Activated CD4-positive, alpha-beta memory T cell treated with anti-CD3 and anti-CD28 coated beads for 36 hours (primary cell): Measurements from ENCODE around the gene SCAND1. TPM values are rescaled to one million over a fixed set of nuclear protein-coding genes. Genes with fewer than 3 reads are reported as not detected.
"Not testable (repeated sequence)": the region's sequence is repeated elsewhere in the genome, so short reads cannot be mapped to it uniquely, and the experiment has no call there.

Experiments used
- CTCF ChIA-PET: fragments of 350-600 bp; sonication (Branson Sonifier 250); formaldehyde crosslinking; loops from one replicate; lab custom pipeline; 2021; ENCODE audit warnings: antibody characterized with exemption, inconsistent platforms; lab: Charles Lee
- POLR2A ChIA-PET: fragments of 350-600 bp; sonication (Branson Sonifier 250); formaldehyde crosslinking; loops from one replicate; lab custom pipeline; 2021; ENCODE audit warnings: antibody characterized with exemption; lab: Charles Lee
- DNase-seq: peaks from one replicate; pipeline ENCODE4 v3.0.0-alpha.2; 2020
- H3K27ac Mint-ChIP-seq: one replicate; pipeline ENCODE4 v1.8.0; 2021; ENCODE audit warnings: mixed read lengths
- H3K27me3 Mint-ChIP-seq: one replicate; pipeline ENCODE4 v1.8.0; 2021; ENCODE audit warnings: mixed read lengths
- H3K36me3 Mint-ChIP-seq: one replicate; pipeline ENCODE4 v1.8.0; 2021; ENCODE audit warnings: mixed read lengths
- H3K4me1 Mint-ChIP-seq: one replicate; pipeline ENCODE4 v1.8.0; 2021; ENCODE audit warnings: low read depth, mixed read lengths
- H3K4me3 Mint-ChIP-seq: one replicate; pipeline ENCODE4 v1.8.0; 2021; ENCODE audit warnings: mild to moderate bottlenecking, mixed read lengths
- H3K9me3 Mint-ChIP-seq: one replicate; pipeline ENCODE4 v1.8.0; 2021; ENCODE audit warnings: mixed read lengths
- intact Hi-C: fragments of 100-400 bp; cut with micrococcal nuclease; formaldehyde crosslinking; loops from one replicate; pipeline ENCODE4 v1.15.1; 2023
- total RNA-seq, 2 experiments: library from RNA; stranded (reverse); gene quantifications; one replicate each; pipeline ENCODE4 v1.2.3, GENCODE V29; 2021

Gene SCAND1
- total RNA-seq, 2 experiments from 2014 or later, result 45.4 to 51.3 TPM

GRCh38 chr20:35981969-35982368 lies 27.7 kb upstream of the SCAND1 start:
- Mint-ChIP-seq H3K27me3 (peaks cover 4% of the 10 kb centered on the region), H3K36me3 (no peaks in the 10 kb centered on the region), H3K27ac (no peak overlapping the region), H3K9me3 (no peaks in the 10 kb centered on the region), H3K4me3 (no peak overlapping the region), H3K4me1 (no peaks in the 10 kb centered on the region)
- intact Hi-C loops, result no loop called here
- DNase-seq, result no peak
- ChIA-PET CTCF (interaction anchor here (1.3 to 5.1 kb wide), 4 partner anchors 10 to 221 kb away, joined by 5 to 62 read pairs (median 6); no protein-coding TSS in a partner anchor), POLR2A (no interaction called here)

DNA sequence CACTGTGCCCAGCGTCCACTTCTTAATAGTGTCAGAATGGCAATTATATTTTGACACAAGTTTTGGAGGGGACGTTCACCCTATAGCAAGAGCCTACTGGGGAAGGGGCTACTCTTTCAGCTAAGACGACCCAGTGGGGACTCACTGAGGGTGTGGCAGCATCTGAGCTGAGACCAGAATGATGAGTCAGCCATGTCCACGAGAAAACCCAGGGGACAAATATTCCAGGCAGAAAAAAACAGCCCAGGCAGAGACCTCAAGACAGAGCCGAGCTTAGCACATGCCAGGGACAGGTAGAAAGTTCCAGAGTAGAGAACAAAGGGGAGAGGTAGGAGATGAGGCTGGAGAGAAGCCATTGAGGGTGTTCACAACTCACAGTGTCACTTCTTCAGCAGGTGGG lies 25.2 kb upstream of the SCAND1 start:
- Mint-ChIP-seq H3K4me1 (no peaks in the 10 kb centered on the region), H3K27ac (no peak overlapping the region), H3K27me3 (peaks cover 4% of the 10 kb centered on the region), H3K4me3 (no peak overlapping the region), H3K36me3 (no peaks in the 10 kb centered on the region), H3K9me3 (no peaks in the 10 kb centered on the region)
- no peak for DNase-seq
- intact Hi-C loops, result no loop called here
- ChIA-PET CTCF (interaction anchor here (0.7 to 5.1 kb wide), 2 partner anchors 11 to 12 kb away, joined by 3 to 62 read pairs; no protein-coding TSS in a partner anchor), POLR2A (no interaction called here)

- DNase-seq, result no peak
- intact Hi-C loops, result no loop called here
- ChIA-PET POLR2A (interaction anchor here (0.6 kb wide), 1 partner anchor 225 kb away, joined by 3 read pairs; no protein-coding TSS in a partner anchor), CTCF (interaction anchor here (0.8 to 1.0 kb wide), 2 partner anchors 15 to 160 kb away, joined by 3 read pairs; no protein-coding TSS in a partner anchor)
- peaks cover 4% of the 10 kb centered on the region for H3K27me3 Mint-ChIP-seq
- no peak overlapping the region for H3K27ac Mint-ChIP-seq
- no peaks in the 10 kb centered on the region for H3K36me3 Mint-ChIP-seq
- H3K9me3 Mint-ChIP-seq, result no peaks in the 10 kb centered on the region
- H3K4me1 Mint-ChIP-seq, result no peaks in the 10 kb centered on the region
- no peak overlapping the region for H3K4me3 Mint-ChIP-seq
These were observed 23.8 kb upstream of the SCAND1 start for GRCh38 chr20:35978041-35978513.

DNA sequence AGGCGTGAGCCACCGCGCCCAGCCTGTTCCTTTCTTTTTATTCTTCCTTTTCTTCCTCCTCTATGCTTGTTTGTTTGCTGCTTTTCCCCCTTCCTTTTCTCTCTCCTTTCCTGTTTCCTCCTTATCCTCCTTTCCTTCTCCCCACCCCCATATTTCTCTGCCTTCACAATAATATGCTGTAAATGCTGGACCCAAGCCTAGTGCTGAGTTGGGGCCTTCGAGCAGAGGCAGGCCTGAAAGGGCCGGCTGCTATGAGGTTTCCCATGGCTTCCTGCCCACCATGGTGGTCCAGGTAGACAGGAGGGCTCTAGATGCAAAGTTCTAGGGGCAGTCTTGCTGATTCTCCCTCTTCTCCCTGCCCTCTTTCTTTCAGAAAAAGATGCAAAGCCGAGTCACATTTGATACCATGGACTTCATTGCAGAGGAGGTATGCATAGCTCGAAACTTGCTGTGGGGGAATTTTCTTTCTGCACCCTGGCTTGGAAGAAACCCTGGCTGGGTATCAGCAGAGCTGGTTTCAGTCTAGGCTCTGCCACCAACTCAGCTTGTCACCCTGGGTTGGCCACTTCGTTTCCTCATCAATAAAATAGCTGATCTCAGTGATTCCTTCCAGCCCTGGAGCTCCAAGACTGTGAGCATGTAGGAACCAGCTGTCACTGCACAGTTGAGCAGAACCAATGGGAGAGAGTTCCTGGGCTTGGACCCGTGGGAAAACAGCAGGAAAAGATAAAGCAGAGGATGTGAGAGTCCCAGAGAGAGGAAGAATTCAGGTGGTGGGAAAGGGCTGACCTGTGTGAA lies 21.5 kb upstream of the SCAND1 start:
- Mint-ChIP-seq H3K4me1 (no peaks in the 10 kb centered on the region), H3K4me3 (no peak overlapping the region), H3K36me3 (no peaks in the 10 kb centered on the region), H3K27ac (no peak overlapping the region), H3K9me3 (no peaks in the 10 kb centered on the region), H3K27me3 (no peaks in the 10 kb centered on the region)
- CTCF ChIA-PET, result interaction anchor here (0.6 to 1.5 kb wide), 4 partner anchors 17 to 464 kb away, joined by 3 to 4 read pairs (median 4); no protein-coding TSS in a partner anchor
- intact Hi-C loops, result no loop called here
- DNase-seq, result no peak
- POLR2A ChIA-PET, result no interaction called here

- Mint-ChIP-seq H3K4me3 (no peak overlapping the region), H3K9me3 (no peaks in the 10 kb centered on the region), H3K27ac (no peak overlapping the region), H3K27me3 (no peaks in the 10 kb centered on the region), H3K4me1 (no peaks in the 10 kb centered on the region), H3K36me3 (no peaks in the 10 kb centered on the region)
- CTCF ChIA-PET, result interaction anchor here (0.8 to 2.0 kb wide), 4 partner anchors 13 to 20 kb away, joined by 3 to 6 read pairs (median 3); partner anchors contain the start of gene SCAND1
- POLR2A ChIA-PET, result interaction anchor here (0.6 kb wide), 1 partner anchor 20 kb away, joined by 3 read pairs; no protein-coding TSS in a partner anchor
- no peak for DNase-seq
- intact Hi-C loops, result no loop called here
These were observed 20.0 kb upstream of the SCAND1 start for GRCh38 chr20:35974256-35974655.

- Mint-ChIP-seq H3K36me3 (no peaks in the 10 kb centered on the region), H3K9me3 (no peaks in the 10 kb centered on the region), H3K27me3 (no peaks in the 10 kb centered on the region), H3K4me3 (no peak overlapping the region), H3K4me1 (no peaks in the 10 kb centered on the region), H3K27ac (no peak overlapping the region)
- POLR2A ChIA-PET, result no interaction called here
- CTCF ChIA-PET, result interaction anchor here (1.0 kb wide), 1 partner anchor 19 kb away, joined by 4 read pairs; no protein-coding TSS in a partner anchor
- no peak for DNase-seq
- intact Hi-C loops, result no loop called here
These were observed 18.2 kb upstream of the SCAND1 start for GRCh38 chr20:35972462-35972861.

DNA sequence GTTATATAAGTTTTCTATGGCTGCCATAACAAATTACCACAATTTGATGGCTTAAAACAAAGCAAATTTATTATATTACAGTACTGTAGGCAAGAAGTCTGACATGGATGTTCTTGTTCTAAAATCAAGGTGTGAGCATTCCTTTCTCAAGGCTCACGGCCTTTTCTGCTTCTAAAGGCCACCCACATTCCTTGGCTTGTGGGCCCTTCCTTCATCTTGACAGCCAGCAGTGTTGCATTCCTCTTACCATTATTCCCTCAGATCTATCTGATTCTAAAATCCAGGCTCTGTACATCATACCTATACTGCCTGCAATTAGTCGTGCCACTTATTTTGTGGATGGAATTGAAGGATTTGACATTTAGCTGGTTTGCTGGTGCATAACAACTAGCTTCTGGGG lies 17.7 kb upstream of the SCAND1 start:
- CTCF ChIA-PET, result interaction anchor here (1.0 kb wide), 1 partner anchor 19 kb away, joined by 4 read pairs; no protein-coding TSS in a partner anchor
- H3K4me3 Mint-ChIP-seq, result no peak overlapping the region
- no peaks in the 10 kb centered on the region for H3K36me3 Mint-ChIP-seq
- H3K27me3 Mint-ChIP-seq, result no peaks in the 10 kb centered on the region
- intact Hi-C loops, result no loop called here
- no peak for DNase-seq
- H3K27ac Mint-ChIP-seq, result no peak overlapping the region
- H3K9me3 Mint-ChIP-seq, result no peaks in the 10 kb centered on the region
- no peaks in the 10 kb centered on the region for H3K4me1 Mint-ChIP-seq
- POLR2A ChIA-PET, result no interaction called here

- no peak for DNase-seq
- no peaks in the 10 kb centered on the region for H3K4me1 Mint-ChIP-seq
- no peaks in the 10 kb centered on the region for H3K9me3 Mint-ChIP-seq
- no peak overlapping the region for H3K27ac Mint-ChIP-seq
- ChIA-PET CTCF (interaction anchor here (1.1 to 1.2 kb wide), 2 partner anchors 14 to 169 kb away, joined by 3 read pairs; partner anchors contain the start of gene SCAND1), POLR2A (no interaction called here)
- H3K36me3 Mint-ChIP-seq, result no peaks in the 10 kb centered on the region
- no peak overlapping the region for H3K4me3 Mint-ChIP-seq
- intact Hi-C loops, result no loop called here
- no peaks in the 10 kb centered on the region for H3K27me3 Mint-ChIP-seq
These were observed 14.6 kb upstream of the SCAND1 start for GRCh38 chr20:35968930-35969329.

GRCh38 chr20:35967979-35968640 lies 13.8 kb upstream of the SCAND1 start, which contains the start of gene CNBD2:
Gene CNBD2 (plus strand): TSS chr20:35968590. CDS start chr20:35968763, 173 bp downstream.
- H3K27me3 Mint-ChIP-seq, result no peaks in the 10 kb centered on the region
- intact Hi-C loops, result no loop called here

DNA sequence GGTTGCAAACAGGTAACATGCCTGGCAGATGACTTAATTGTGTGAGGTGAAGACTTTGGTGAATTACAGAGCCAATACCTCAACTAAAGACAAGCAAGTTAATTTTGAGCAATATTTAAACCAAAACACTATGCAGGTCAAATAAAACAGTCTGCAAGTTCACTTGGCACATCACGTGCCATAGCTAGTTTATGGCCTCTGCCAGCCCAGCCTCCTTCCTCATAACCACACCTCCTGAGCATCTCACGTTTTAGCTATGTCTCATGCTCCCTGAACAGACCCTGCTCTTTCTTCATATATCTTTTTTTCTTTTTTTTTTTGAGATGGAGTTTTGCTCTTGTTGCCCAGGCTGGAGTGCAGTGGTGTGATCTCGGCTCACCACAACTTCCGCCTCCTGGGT lies 9.6 kb upstream of the SCAND1 start:
- CTCF ChIA-PET, result interaction anchor here (1.2 to 2.3 kb wide), 2 partner anchors 9 to 29 kb away, joined by 3 to 9 read pairs; partner anchors contain the start of gene SCAND1
- H3K27ac Mint-ChIP-seq, result no peak overlapping the region

More at GRCh38 chr20:35967979-35968640, 13.8 kb upstream of the SCAND1 start, which contains the start of gene CNBD2:
- ChIA-PET POLR2A (no interaction called here), CTCF (interaction anchor here (0.7 to 1.2 kb wide), 3 partner anchors 13 to 478 kb away, joined by 3 read pairs; partner anchors contain the start of gene SCAND1)
- DNase-seq, result no peak
- no peak within 1 kb of the TSS for H3K4me3 Mint-ChIP-seq
- no peaks in the 10 kb centered on the region for H3K4me1 Mint-ChIP-seq
- no peaks in the 10 kb centered on the region for H3K9me3 Mint-ChIP-seq
- no peaks in the 10 kb centered on the region for H3K36me3 Mint-ChIP-seq
- no peak within 1 kb of the TSS for H3K27ac Mint-ChIP-seq

DNA sequence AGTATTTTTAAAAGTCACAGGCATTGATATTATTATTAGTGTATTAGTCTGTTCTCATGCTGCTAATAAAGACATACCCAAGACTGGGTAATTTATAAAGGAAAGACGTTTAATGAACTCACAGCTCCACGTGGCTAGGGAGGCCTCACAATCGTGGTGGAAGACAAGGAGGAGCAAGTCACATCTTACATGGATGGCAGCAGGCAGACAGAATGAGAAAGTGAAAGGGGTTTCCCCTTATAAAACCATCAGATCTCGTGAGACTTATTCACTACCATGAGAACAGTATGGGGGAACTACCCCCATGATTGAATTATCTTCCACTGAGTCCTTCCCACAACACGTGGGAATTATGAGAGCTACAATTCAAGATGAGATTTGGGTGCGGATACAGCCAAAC lies 5.0 kb upstream of the SCAND1 start:
- H3K27me3 Mint-ChIP-seq, DNase-seq, H3K4me3 Mint-ChIP-seq, POLR2A ChIA-PET, CTCF ChIA-PET, H3K9me3 Mint-ChIP-seq, H3K4me1 Mint-ChIP-seq, H3K36me3 Mint-ChIP-seq, H3K27ac Mint-ChIP-seq, intact Hi-C loops: not testable (repeated sequence)

More for the DNA sequence above, 9.6 kb upstream of the SCAND1 start:
- Mint-ChIP-seq H3K4me3 (no peak overlapping the region), H3K27me3 (no peaks in the 10 kb centered on the region), H3K36me3 (no peaks in the 10 kb centered on the region), H3K9me3 (peaks cover 8% of the 10 kb centered on the region), H3K4me1 (no peaks in the 10 kb centered on the region)
- POLR2A ChIA-PET, result no interaction called here
- intact Hi-C loops, result no loop called here
- DNase-seq, result no peak
